HG03095 (cell line): ENCODE results near the gene PSMC6.

ENCODE experiments used
- ATAC-seq: cut with Tn5 transposase; IDR thresholded peaks from one replicate; pipeline ENCODE4 v1.9.1; 2021; ENCODE audit warnings: moderate library complexity; ENCODE audit not compliant: unreplicated experiment

The PSMC6 gene

DNA sequence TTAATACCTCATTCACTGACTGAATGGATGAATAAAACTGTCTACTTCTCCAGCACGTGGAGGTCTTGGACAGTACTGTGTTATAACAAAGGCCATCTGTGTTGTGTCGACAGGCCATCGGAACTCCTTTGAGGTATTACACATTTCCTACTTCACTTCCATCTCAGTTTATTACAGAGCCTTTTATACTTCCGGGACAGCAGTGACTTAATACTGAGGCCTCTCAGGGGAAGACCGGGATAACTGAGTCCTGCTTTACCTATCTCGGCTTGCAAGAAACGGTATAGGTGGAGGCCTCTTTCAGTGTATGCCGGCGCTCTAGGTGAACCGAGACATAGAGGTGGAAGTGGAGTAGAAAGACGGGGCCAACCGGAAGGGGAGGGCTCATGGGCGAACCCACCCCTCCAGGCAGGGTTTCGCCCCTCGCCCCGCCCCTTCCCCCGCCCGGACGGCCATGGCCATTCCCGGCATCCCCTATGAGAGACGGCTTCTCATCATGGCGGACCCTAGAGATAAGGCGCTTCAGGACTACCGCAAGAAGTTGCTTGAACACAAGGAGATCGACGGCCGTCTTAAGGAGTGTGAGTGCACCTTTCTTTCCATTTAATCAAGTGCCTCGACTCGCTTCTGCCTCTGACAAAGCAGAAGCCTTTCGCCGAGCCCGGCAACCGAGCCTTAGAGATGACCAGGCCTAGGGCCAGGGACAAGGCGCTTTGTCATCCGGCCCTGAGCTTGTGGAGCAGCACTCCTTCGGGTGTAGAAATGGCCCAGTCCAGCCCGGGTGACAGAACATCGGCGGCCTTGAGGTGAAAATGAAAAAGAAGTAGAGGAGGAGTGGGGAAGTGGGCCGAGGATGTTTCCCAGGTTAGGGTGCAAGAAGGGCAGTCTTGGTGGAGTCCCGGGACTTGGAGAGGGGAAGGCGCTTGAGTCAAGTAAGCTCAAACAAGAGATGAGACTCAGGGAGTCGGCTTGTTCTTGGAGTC lies at the start of gene PSMC6:
TSS of gene PSMC6 (plus strand) at position 477 of the 983 bp plus-strand sequence. CDS start at position 497, 20 bp downstream.
- peak; percentile 97 for ATAC-seq

DNA sequence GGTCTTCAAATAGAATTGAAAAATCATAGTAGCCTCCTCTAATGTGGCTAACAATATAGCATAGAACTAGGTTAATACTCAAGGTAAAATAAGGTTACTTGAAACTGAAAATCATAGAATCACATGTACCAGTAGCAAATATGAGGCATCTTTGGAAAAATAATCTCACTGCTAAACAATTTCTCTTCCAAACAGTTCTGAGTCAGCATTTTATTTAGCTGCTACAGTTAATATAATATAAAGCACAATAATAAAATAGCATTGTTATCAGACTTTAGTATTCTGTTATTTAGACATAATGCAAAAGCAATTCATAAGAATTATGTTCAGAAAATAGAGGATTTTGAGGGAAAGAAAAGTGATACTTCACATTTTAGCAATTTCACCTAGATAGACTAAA lies 46.7 kb upstream of the PSMC6 start:
- ATAC-seq: no peak

DNA sequence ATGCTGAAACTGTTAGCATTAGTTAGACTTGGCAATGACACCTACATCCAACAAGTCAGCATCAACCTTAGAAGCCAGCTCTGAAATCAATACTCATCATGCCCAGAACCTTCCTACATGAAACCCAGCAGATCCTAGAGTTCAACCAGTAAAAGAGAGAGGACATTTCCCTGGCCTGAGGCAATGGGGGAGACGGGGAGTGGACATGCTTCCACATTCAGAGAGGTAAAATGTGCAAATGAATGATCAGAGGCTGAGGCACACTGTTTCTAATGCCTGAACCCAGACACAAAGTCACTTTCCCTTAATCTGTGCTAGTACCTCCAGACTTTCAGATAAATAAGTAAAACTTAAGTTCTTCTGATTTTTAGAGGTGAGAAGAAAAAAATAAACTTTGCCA lies 46.2 kb upstream of the PSMC6 start:
- no peak for ATAC-seq

- ATAC-seq: no peak
Measured at GRCh38 chr14:52661314-52661713, 45.7 kb upstream of the PSMC6 start.

DNA sequence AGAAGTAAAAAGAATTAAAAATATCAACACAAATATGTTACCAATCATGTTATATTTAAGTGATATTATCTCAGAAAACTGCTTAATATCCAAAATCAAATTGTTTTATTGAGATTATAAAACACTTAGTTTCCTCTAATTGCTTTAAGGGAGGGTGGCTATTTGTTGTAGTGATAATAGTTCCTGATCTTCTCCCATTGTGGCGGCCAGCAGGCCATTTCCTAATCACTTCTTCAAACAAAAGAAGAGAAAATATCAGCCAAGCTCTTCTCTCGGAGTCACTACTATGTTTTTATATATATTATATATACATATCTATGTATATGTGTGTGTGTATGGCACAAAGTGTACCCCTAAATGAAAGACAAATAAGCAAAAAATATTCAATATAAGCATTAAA lies 43.1 kb upstream of the PSMC6 start:
- no peak for ATAC-seq

DNA sequence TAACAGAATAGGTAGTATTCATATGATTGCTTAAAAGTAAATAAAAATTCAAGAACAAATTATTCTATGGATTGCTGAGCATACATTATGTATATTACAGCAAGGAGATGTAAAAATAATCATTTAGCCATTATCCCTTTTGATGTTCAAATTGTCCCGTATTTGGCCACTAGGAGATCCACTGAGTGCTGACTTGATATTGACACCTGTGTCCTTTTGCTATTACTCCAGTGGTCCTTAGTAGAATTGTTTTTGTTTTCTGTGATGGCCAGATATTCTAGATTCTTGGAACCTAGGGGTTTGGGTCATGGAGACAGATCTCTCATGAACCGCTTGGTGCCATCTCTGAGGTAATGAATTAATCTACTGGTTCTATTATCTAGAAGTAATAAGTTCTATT lies 28.4 kb upstream of the PSMC6 start:
- ATAC-seq: no peak

DNA sequence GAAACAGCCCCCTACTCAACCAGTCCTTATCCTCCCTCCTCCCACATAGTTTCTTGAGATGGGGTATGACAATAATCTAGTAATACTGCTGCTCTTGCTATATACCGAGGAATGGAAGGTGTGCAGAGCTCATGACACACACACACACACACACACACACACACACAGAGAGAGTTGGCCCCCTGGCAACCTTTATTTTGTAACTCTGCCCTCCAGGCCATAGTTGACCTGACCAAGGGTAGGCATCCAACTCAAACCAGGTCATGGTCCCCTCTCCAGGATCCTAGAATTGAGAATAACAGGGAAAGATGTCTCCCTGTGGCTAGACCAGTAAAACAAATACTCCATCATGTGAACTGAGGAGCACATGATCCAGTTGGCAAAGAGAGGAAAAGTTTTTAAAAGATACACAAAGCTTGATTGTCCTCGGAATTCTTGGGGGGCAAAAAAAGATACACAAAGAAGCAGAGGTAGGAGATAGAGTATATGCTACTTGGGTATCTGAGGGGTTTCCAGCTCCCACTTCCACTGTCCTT lies 22.9 kb upstream of the PSMC6 start:
- ATAC-seq: no peak

- ATAC-seq: no peak
Measured at GRCh38 chr14:52686176-52686575, 20.8 kb upstream of the PSMC6 start.

GRCh38 chr14:52690983-52691760 lies 15.8 kb upstream of the PSMC6 start:
- no peak for ATAC-seq

DNA sequence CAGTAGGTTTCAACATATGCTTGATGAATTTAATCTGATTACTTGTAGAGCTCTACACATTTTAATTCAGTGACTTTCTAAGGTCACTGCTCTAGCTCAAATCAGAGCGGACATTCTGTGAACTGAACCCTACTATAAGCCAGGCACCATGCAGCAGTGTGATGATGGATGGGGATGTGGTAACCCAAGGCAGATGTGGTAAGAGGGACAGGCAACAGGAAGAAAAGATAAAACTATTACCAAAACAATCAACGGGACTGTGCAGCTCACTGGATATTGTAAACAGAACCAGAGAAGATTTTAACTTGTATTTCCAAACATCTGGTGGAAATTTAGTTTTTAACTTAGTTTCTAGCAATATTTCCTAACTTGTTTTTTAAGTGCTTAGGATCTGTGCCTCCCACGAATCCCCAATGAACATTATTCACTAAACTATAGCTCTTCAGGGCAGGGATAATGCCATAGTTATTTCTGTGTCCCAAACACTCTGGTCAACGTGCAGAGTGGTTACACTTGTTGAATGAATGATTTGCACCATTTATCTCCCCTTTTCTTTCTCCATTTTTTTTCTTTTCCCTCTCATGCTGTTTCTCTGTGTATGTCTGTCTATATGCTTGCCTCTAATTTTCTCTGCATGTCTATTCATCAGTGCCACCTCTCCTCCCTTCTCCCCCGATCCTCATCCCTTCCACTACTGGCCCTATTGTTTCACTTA lies 14.6 kb upstream of the PSMC6 start:
- no peak for ATAC-seq

GRCh38 chr14:52693036-52693435 lies 14.0 kb upstream of the PSMC6 start:
- ATAC-seq: no peak

DNA sequence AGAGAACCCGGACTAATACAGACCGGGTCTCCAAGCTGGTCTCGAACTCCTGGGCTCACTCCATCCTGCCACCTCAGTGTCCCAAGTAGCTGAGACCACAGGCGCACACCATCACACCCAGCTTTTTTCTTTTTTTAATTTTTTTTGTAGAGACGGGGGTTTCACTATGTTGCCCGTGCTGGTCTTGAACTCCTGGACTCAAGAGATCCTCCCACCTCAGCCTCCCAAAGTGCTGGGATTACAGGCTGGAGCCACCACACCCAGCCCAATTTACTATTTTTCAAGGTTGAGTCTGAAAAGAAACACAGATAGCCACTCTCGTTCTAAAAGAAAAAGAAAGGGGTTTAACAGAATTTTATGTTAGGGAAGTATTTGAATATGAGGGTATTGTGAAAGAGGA lies 13.5 kb upstream of the PSMC6 start:
- ATAC-seq: no peak

DNA sequence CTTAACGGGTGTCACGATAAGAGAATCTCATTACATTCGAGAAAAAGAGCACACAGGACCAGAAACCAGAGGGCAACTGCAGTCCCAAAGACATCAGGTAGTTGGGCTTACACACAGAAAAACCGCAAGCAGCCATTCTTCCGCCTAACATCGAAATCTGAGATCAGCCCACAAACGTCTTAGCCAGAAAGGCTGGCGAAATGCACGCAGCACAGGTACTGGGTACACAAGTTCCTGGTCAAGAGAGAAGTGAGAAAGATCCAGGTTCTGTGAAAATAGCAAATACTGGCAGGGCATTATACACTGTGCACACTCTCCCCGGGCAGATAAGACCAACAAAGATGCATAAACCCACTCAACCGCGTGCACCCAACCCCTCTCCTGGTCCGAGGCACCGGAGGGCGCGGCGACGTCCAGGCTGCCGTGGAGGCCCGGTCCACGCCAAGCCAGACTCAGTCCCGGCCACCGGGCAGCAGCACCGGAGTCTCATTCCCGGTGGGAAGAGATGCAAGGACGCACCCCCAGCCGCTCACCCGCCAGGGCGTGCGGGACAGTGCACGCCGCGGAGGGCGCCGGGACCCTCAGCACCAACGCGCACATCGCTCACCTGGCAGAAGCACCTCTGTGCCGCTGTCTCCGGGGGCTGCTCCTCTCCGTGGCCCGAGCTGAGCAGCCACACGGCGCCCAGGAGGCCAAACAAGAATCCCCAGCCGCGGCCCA lies 12.1 kb upstream of the PSMC6 start:
- ATAC-seq: peak; percentile 52

DNA sequence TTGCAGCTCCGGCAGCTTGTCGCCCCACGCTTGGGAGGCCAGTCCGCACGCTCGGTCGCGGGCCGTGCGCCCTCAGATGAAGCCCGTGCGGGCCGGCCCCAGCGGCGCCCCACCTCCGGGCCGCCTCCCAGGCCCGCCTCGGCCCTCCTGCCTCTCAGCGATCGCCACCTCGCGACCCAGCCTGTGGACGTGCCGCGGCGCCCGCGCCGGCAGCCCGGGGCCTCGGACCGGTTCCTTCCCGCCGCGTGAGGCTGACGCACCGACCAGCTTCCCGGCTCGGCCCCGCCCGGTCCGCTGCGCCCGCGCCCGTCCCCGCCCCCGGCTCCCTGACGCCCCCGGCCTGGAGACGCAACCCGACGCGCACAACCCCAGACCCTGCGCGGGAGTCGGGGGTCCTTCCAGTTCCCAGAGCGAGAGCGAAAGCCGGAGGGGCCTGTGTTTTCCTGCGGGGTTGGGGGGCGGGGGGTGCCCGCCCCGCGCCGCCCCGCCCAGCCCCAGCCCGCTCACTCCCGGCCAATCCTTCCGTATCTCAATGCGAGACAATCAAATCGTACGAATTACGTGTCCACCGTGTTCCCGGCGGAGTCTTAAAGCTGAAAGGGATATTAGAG lies 11.4 kb upstream of the PSMC6 start, which contains the start of gene ERO1A:
TSS of gene ERO1A (minus strand) at position 78 of the 611 bp plus-strand sequence. CDS start at position 1, 77 bp downstream.
- peak; percentile 78 for ATAC-seq

GRCh38 chr14:52700701-52701172 lies 6.3 kb upstream of the PSMC6 start:
- no peak for ATAC-seq

DNA sequence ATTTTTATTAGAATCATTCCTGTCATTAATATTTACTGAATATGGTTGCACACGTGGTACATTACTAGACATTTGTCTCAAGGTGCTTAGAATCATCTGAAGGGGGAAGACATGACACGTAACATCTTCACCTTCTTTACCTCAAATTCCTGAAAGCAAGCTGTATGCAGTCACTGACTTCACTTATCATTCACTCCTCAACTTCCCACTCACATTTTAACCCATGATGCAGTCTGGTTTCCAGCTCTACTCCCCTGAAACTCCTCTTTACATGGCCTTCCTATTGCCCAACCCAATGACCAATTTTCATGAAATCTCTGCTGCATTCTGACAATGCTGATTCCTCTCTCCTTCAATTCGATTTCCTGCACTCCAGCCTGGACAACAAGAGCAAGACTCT lies 5.8 kb upstream of the PSMC6 start:
- ATAC-seq: no peak

GRCh38 chr14:52703225-52703624 lies 3.8 kb upstream of the PSMC6 start:
- no peak for ATAC-seq

GRCh38 chr14:52703664-52704063 lies 3.3 kb upstream of the PSMC6 start:
- no peak for ATAC-seq

DNA sequence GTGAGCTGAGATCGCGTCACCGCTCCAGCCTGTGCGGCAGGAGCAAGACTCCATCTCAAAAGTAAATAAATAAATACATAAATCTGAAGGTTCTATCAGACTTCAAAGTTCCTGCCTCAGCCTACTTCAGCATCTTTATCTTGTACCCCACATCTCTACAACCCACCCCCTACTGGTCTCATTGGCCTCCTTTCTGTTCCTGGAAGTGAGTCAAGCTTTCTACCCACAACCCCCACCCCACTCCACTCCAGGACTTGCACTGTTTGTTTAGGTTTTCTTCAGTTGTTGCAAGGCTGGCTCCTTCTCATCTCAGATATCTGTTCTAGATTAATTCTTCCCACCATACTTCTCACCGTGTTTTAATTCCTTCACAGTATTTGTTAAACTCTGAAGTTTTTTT lies 714 bp upstream of the PSMC6 start:
- no peak for ATAC-seq

- ATAC-seq: no peak
Measured at GRCh38 chr14:52711666-52712065, 4.7 kb downstream of the PSMC6 start.
